Mesothelial cell of epicardium (in vitro differentiated cells): Measurements from ENCODE around the gene HPDL. TPM values are rescaled to one million over a fixed set of nuclear protein-coding genes. Genes with fewer than 3 reads are reported as not detected.

Experiments used
- DNase-seq, 2 experiments: peaks; one replicate each; pipeline ENCODE4 v3.0.0; 2021; ENCODE audit warnings: low spot score in 2 of 2; ENCODE audit not compliant: unreplicated experiment in 2 of 2
- H3K27ac Mint-ChIP-seq: 2 replicates; pipeline ENCODE4 v1.8.0; 2021; ENCODE audit warnings: mixed read lengths
- H3K27me3 Mint-ChIP-seq: 2 replicates; pipeline ENCODE4 v1.8.0; 2021; ENCODE audit warnings: low read depth, mixed read lengths
- H3K36me3 Mint-ChIP-seq: 2 replicates; pipeline ENCODE4 v1.8.0; 2021; ENCODE audit warnings: mixed read lengths
- H3K4me1 Mint-ChIP-seq: 2 replicates; pipeline ENCODE4 v1.8.0; 2021; ENCODE audit warnings: mixed read lengths
- H3K4me3 Mint-ChIP-seq: 2 replicates; pipeline ENCODE4 v1.8.0; 2021; ENCODE audit warnings: mild to moderate bottlenecking, moderate library complexity, mixed read lengths
- H3K9me3 Mint-ChIP-seq: 2 replicates; pipeline ENCODE4 v1.8.0; 2021; ENCODE audit warnings: mixed read lengths
- total RNA-seq: library from RNA; stranded (reverse); gene quantifications from 3 replicates; pipeline ENCODE4 v1.2.1, GENCODE V29; 2021
- TF ChIP-seq, protein P1 (sequence below): fragments of 200-600 bp; sonication (generic); IDR thresholded peaks from one replicate; pipeline ENCODE4 v1.5.0; 2021; ENCODE audit warnings: antibody characterized with exemption; ENCODE audit not compliant: unreplicated experiment

The HPDL gene
- total RNA-seq, 1 donor from 2014 or later = 2.1 TPM

DNA sequence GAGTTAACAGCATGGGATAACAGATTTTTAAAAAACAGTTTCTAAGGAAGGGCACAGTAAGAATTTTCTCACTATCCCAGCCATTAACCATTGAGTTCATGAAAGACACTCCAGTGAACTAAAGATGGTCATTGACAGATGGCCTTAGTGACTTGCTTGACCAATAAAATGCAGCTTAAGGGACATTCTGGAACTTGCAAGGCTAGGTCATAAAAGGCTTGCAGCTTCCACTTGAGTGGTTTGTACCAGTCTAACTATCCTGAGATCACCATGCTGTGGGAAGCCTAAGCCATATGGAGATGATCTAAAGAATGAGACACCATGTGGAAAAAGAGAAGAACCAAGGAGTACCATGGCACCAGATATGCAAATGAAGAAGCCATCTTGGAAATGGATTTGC, 51.5 kb downstream of the HPDL start:
- TF ChIP-seq, protein P1, sequence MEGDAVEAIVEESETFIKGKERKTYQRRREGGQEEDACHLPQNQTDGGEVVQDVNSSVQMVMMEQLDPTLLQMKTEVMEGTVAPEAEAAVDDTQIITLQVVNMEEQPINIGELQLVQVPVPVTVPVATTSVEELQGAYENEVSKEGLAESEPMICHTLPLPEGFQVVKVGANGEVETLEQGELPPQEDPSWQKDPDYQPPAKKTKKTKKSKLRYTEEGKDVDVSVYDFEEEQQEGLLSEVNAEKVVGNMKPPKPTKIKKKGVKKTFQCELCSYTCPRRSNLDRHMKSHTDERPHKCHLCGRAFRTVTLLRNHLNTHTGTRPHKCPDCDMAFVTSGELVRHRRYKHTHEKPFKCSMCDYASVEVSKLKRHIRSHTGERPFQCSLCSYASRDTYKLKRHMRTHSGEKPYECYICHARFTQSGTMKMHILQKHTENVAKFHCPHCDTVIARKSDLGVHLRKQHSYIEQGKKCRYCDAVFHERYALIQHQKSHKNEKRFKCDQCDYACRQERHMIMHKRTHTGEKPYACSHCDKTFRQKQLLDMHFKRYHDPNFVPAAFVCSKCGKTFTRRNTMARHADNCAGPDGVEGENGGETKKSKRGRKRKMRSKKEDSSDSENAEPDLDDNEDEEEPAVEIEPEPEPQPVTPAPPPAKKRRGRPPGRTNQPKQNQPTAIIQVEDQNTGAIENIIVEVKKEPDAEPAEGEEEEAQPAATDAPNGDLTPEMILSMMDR = no peak
- no peak overlapping the region for H3K4me3 Mint-ChIP-seq
- DNase-seq = no peak
- H3K27ac Mint-ChIP-seq = no peak overlapping the region
- H3K4me1 Mint-ChIP-seq = no peaks in the 10 kb centered on the region
- no peaks in the 10 kb centered on the region for H3K36me3 Mint-ChIP-seq
- H3K27me3 Mint-ChIP-seq = no peaks in the 10 kb centered on the region
- H3K9me3 Mint-ChIP-seq = no peaks in the 10 kb centered on the region

Other genes starting within 250 kb of the HPDL start
- gene ZSWIM5, start 120.3 kb upstream of the HPDL start, total RNA-seq = 2.0 to 2.5 TPM (median 2.4 TPM) in 3 replicates
- gene TOE1, start 13.3 kb downstream of the HPDL start, total RNA-seq = 10.9 to 14.0 TPM (median 13.2 TPM) in 3 replicates
- gene MUTYH, start 13.5 kb downstream of the HPDL start, total RNA-seq = 39.5 to 43.1 TPM (median 43.0 TPM) in 3 replicates
- 4.3 to 4.9 TPM (median 4.3 TPM) in 3 replicates for gene TESK2, start 164.3 kb downstream of the HPDL start, total RNA-seq
- gene CCDC163, start 173.2 kb downstream of the HPDL start, total RNA-seq = 1.1 to 1.7 TPM (median 1.5 TPM) in 3 replicates
- gene MMACHC, start 173.4 kb downstream of the HPDL start, total RNA-seq = 8.8 to 9.9 TPM (median 9.8 TPM) in 3 replicates
- gene PRDX1, start 195.0 kb downstream of the HPDL start, total RNA-seq = 154 to 157 TPM (median 156 TPM) in 3 replicates
- 177 to 188 TPM (median 180 TPM) in 3 replicates for gene AKR1A1, start 223.9 kb downstream of the HPDL start, total RNA-seq